Measurements from ENCODE around the gene CEACAM3.

CEACAM3 gene

GRCh38 chr19:41795031-41795461 is 1.3 kb upstream of the CEACAM3 start:
- no peak for DNase-seq

DNA sequence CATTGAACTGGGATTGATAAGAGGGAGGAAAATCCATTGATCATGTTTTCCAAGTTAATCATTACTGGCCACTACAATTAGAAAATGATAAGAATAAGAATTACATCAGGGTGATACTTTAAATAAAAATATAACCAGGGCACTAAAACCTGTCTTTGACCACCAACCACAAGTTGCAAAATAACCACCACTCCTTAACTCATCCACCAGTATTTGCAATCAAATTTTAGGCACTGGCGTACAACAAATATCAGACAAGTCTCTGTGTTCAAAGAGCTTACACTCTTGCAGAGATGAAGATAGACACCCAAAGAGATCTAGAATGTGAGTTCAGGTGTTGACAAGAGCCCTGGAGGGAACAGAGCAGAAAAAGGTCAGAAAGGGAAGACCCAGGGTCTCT is 514 bp downstream of the CEACAM3 start:
- no peak for DNase-seq

DNA sequence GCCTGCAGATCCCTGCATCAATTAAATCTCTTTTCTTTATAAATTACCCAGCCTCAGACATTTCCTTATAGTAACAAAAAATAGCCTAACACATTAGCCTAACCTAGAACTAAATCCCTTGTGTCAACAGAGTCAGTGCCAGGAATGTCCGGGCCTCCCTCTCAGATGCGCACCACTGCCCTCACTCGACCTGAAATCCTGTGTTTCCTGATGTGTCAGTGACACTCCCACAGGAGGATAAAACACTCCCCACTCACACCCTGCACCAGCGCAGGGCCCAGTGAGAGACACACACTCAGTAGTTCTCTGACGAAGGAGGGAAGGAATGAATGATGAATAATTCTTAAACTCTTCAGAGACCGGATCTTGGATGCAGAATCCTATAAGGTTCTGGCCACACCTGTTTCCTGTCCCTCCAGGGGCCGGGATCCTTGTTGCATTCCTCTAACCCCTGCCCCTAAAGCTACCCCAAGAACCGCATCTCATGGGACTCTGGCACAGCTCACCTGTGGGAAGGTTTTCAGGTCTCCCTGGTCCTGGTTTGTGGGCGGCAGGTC is 3.1 kb downstream of the CEACAM3 start:
- DNase-seq = no peak

DNA sequence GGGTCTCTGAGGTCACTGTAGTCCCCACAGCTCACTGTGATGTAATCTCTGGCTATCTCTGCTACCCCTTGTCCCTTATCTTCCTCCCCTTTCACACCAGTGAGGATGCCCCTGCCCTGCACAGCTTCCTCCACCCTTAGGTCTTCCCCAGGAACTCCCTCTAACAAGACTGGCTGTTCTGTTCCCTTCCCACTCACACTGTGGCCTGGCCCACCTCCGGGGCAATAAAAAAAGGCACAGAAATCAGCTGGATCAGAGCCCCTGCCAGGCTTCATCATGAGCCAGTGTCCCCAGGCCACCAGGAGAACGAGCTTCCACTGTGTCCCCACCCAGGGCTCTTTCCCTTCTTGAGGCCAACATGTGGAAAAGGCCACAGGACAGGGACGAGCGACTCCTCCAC is 4.6 kb downstream of the CEACAM3 start:
- DNase-seq = no peak

DNA sequence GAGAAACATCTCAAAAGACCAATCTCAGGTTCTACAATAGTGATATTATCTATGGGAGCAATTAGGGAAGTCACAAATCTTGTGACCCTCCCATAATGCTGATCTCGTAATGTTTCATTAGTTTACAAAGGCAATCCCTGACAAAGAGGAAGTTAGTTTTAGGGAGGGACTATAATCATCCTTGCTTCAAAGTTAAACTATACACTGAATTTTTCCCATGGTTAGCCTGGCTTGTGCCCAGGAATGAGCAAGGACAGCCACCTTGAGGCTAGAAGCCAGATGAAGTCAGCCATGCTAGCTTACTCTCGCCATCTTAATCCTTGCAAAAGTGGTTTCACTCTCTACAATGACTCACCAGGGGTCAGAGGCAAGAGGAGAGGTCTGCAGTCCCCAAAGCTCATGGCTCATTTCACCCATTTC is 5.4 kb downstream of the CEACAM3 start:
- no peak for DNase-seq

- no peak for DNase-seq
Measured at GRCh38 chr19:41802770-41803169, 6.4 kb downstream of the CEACAM3 start.

GRCh38 chr19:41804336-41804735 is 7.9 kb downstream of the CEACAM3 start:
- DNase-seq = no peak

GRCh38 chr19:41807176-41807575 is 10.8 kb downstream of the CEACAM3 start:
- DNase-seq = no peak

DNA sequence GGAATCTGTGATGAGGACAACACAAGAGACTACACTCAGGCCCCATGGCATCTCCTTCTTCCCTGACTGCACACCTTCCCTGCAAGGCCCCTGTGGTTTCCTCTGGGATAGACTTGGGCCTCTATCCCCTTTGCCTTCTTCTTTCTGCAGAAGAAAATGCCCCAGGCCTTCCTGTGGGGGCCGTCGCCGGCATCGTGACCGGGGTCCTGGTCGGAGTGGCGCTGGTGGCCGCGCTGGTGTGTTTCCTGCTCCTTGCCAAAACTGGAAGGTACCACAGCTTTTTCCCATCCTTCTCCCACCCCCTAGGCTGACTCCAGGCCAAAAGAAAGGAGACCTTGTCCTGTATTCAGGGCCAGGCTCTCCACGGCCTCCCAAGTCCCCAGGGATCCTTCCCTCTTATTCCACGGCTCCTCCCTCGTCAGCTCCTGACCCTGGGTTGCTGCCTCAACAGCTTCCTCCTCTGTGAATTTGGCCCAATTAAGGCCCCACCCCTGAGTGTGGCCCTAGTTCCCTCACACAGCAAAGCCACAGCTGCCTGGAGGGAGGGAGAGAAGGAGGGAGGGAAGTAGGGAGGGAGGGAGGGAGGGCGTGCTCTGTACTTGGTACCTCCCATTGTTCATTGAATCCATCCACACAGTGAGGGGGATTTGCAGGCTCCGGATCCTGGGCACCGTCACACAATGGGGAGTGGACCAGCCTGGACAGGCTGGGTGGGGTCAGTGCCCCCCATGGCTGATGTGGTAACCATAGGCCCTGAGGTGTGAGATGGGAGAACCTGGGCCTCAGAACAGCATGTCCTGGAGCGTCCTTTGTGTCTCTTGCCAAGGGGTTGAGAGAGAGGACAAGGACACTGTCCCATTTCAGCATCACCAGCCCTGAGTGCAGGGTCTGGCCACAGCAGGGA is 12.5 kb downstream of the CEACAM3 start:
- DNase-seq = no peak

- no peak for DNase-seq
Measured at GRCh38 chr19:41810301-41810700, 13.9 kb downstream of the CEACAM3 start.

GRCh38 chr19:41811036-41811435 is 14.6 kb downstream of the CEACAM3 start:
- no peak for DNase-seq

GRCh38 chr19:41811981-41812380 is 15.6 kb downstream of the CEACAM3 start:
- no peak for DNase-seq

- DNase-seq = no peak
Measured at GRCh38 chr19:41813911-41814310, 17.5 kb downstream of the CEACAM3 start.

GRCh38 chr19:41815301-41815700 is 18.9 kb downstream of the CEACAM3 start:
- no peak for DNase-seq

GRCh38 chr19:41816761-41817160 is 20.4 kb downstream of the CEACAM3 start:
- DNase-seq = no peak

DNA sequence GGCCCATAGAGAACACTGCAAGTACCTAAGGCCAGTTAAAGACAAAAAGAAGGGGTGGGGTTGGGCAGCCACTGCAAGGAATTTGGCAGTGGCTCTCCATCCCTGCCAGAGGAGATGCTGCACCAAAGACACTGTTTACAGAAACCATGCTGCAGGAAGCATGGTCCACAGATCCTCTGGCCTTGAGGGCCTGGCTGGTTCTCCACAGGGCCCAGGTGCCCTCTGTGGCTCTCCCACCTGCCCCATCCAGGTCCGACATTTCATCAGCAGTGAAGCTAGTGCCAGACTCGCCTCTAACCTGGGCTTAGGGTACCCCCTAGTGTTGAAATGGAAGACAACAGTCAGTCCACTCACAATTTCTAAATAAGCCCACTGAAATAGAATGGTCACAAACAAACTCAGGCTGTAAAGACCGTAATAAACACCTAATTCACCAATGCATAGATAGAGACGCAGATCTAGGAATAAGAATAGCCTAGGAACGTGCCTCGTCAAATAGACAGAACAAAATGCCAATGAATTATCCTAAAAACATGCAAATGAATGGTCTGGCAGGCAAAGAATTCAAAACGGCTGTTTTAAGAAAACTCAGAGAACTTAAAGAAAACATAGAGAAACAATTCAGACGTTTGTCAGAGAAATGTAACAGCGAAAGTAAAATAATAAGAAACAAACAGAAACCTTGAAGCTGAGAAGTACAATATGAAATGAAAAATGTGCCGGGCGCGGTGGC is 24.8 kb downstream of the CEACAM3 start:
- no peak for DNase-seq

DNA sequence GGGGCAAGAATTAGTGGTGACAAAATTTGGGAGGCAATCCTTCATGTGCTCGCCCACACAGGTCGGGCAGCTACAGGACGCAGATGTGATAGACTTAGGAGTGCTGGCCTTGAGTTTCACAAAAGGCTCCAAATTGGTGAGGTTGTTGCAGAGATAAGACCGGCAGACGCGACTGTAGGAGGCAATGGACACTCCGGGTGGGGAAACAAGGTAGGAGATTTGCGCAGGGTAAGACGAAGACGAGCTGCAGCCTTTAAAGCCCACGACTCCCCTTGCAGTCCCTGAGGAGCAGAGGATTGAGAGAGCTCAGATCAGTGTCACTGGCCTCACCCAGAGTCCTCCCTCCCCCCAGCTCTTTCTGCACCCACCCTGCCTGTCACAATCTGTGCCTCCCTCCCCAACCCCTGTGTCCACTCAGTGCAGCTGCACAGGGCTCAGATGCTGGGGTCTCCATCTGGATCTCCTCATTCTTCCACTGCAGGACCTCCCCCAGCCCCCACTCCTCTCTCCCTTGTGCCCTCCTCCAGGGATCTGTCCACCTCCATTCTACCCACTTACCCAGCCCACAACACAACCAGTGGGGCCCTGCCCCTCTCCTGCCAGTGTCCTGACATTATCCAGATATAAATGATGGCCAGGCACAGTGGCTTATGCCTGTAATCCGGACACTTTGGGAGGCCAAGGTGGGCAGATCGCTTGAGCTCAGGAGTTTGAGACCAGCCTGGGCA is 41.8 kb downstream of the CEACAM3 start:
- DNase-seq = no peak

GRCh38 chr19:41839211-41839610 is 42.8 kb downstream of the CEACAM3 start:
- DNase-seq = no peak

- no peak for DNase-seq
Measured at GRCh38 chr19:41843371-41843770, 47.0 kb downstream of the CEACAM3 start.

- no peak for DNase-seq
Measured at GRCh38 chr19:41844601-41845000, 48.2 kb downstream of the CEACAM3 start, which contains the start of gene LYPD4. Gene LYPD4 (minus strand): TSS chr19:41844683. CDS start chr19:41839285, 5,398 bp downstream.

GRCh38 chr19:41845001-41845050 is 48.4 kb downstream of the CEACAM3 start, which contains the start of gene DMRTC2:
Gene DMRTC2 (plus strand): TSS chr19:41845042. CDS start chr19:41847429, 2,387 bp downstream.
- DNase-seq = no peak

DNA sequence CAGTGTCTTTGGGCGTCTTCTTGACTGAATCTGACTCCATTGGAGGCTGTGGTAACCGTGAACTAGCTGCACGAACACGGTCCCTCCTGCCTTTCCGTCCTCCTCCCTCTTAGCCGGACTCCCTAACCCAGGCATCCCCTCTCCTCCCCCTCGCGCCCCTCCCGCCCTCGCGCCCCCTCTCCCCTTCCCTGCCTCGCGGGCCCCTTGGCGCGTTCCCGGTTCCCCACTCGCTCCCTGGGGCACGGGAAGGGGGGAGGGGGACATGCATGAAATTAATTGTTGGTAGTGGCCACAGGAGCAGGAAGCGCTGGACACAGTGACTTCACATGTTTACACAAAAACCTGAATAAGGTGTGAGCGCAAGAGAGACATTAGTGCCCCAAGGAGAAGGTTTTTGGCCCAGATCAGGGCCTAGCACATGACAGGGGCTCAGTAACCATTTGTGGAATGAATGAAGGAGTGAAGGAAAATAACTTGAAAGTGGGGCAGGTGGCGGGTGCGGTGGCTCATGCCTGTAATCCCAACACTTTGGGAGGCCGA is 48.7 kb downstream of the CEACAM3 start:
- DNase-seq = no peak
